Stimulated activated CD4-positive, alpha-beta T cell treated with anti-CD3 and anti-CD28 coated beads, Interleukin-2, amount 100 ng/mL, for 48 hours (primary cell): ENCODE measurements around the gene CAB39.

Experiments used
- DNase-seq, 2 donors: peaks; one replicate each; pipeline ENCODE4 v3.0.0-alpha.2; 2020

The CAB39 gene

GRCh38 chr2:230864605-230865306 is 152.1 kb downstream of the CAB39 start, which contains the start of gene ITM2C:
ITM2C (plus strand) TSS chr2:230864942; CDS start chr2:230865026, 84 bp downstream.
- peak; percentile 57 to 68 for DNase-seq

GRCh38 chr2:230865307-230865765 is 152.7 kb downstream of the CAB39 start:
- no peak for DNase-seq

GRCh38 chr2:230865766-230866755 is 153.4 kb downstream of the CAB39 start:
- no peak for DNase-seq

GRCh38 chr2:230866756-230867523 is 154.3 kb downstream of the CAB39 start:
- peak in 1 of 2 donors; percentile 34 for DNase-seq

GRCh38 chr2:230868161-230868946 is 155.7 kb downstream of the CAB39 start:
- no peak for DNase-seq

GRCh38 chr2:230868947-230869913 is 156.6 kb downstream of the CAB39 start:
- no peak for DNase-seq

GRCh38 chr2:230869914-230870543 is 157.4 kb downstream of the CAB39 start:
- no peak for DNase-seq
